ENCODE measurements around the gene KCTD5. TPM values are rescaled to one million over a fixed set of nuclear protein-coding genes. Genes with fewer than 3 reads are reported as not detected.

The KCTD5 gene
- total RNA-seq, 2 donors from 2014 or later: 29.8 to 32.6 TPM

- H3K27me3 Mint-ChIP-seq (ENCODE audit: insufficient read depth): no peaks in the 10 kb centered on the region
- H3K27ac Mint-ChIP-seq: no peak overlapping the region
- no peak overlapping the region for H3K9ac ChIP-seq (ENCODE audit: extremely low read depth, low read length, poor library complexity, severe bottlenecking)
Observed at GRCh38 chr16:2737238-2737605, 54.9 kb downstream of the KCTD5 start.

DNA sequence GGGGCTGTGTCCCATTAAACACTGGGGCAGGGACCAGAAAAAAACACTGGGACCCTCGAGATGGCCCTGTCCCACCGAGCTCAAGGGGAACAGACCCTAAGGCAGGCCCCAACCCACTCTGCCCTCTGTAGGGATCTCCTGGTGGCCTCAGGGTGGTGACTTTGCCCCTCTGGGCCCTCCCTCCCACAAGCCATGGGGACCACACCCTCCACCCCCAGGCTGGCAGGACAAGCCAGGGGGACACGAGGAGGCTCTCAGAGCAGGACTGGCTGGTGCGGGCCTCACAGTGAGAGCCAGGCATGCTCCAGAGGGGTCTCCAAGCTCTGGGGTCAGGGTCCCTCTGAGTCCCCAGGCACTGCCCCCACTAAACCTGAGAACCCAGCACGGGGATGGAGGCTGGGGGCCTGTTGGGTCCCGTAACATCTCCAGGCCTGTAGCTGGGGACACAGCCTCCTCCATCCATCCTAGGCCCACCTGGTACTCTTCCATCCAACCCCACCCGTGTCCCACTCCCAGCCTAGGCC is 55.6 kb downstream of the KCTD5 start:
- no peaks in the 10 kb centered on the region for H3K27me3 Mint-ChIP-seq (ENCODE audit: insufficient read depth)
- no peak overlapping the region for H3K27ac Mint-ChIP-seq
- Histone ChIP-seq H3K9me3 (ENCODE audit: control insufficient read depth, low read length) (no peaks in the 10 kb centered on the region), H3K36me3 (ENCODE audit: control insufficient read depth, insufficient read depth, low read length) (no peaks in the 10 kb centered on the region), H3K4me1 (ENCODE audit: control insufficient read depth, insufficient read depth, low read length) (no peaks in the 10 kb centered on the region), H3K27ac (ENCODE audit: low read depth, low read length) (no peak overlapping the region), H3K4me3 (ENCODE audit: low read length) (no peak overlapping the region), H3K9ac (ENCODE audit: extremely low read depth, low read length, poor library complexity, severe bottlenecking) (no peak overlapping the region), H3K27me3 (ENCODE audit: control insufficient read depth, insufficient read depth, low read length, poor library complexity, severe bottlenecking) (no peaks in the 10 kb centered on the region)
- H3K4me1 Mint-ChIP-seq: peaks cover 2% of the 10 kb centered on the region
- no peaks in the 10 kb centered on the region for H3K9me3 Mint-ChIP-seq
- WGBS, 2 experiments (ENCODE audit: insufficient coverage in 1 of 2, insufficient read length in 1 of 2): 68 to 73% methylated on average over 4 to 7 of the region's 7 CpGs
- H3K4me3 Mint-ChIP-seq: no peak overlapping the region
- TF ChIP-seq CTCF (conservative IDR thresholded peaks at IDR 0.05): no peak
- no peak for DNase-seq
- no peaks in the 10 kb centered on the region for H3K36me3 Mint-ChIP-seq (ENCODE audit: low read depth)

More at GRCh38 chr16:2737238-2737605, 54.9 kb downstream of the KCTD5 start:
- Histone ChIP-seq H3K9me3 (ENCODE audit: control insufficient read depth, low read length) (no peaks in the 10 kb centered on the region), H3K27ac (ENCODE audit: low read depth, low read length) (no peak overlapping the region), H3K36me3 (ENCODE audit: control insufficient read depth, insufficient read depth, low read length) (no peaks in the 10 kb centered on the region), H3K4me3 (ENCODE audit: low read length) (no peak overlapping the region), H3K4me1 (ENCODE audit: control insufficient read depth, insufficient read depth, low read length) (no peaks in the 10 kb centered on the region), H3K27me3 (ENCODE audit: control insufficient read depth, insufficient read depth, low read length, poor library complexity, severe bottlenecking) (no peaks in the 10 kb centered on the region)
- H3K36me3 Mint-ChIP-seq (ENCODE audit: low read depth): no peaks in the 10 kb centered on the region
- H3K4me3 Mint-ChIP-seq: no peak overlapping the region
- H3K4me1 Mint-ChIP-seq: peaks cover 2% of the 10 kb centered on the region
- H3K9me3 Mint-ChIP-seq: no peaks in the 10 kb centered on the region
- whole genome bisulfite sequencing, 2 experiments (ENCODE audit: insufficient coverage in 1 of 2, insufficient read length in 1 of 2): 80 to 100% methylated on average over 2 to 5 of the region's 5 CpGs
- DNase-seq: no peak
- no peak for TF ChIP-seq CTCF (conservative IDR thresholded peaks at IDR 0.05)

DNA sequence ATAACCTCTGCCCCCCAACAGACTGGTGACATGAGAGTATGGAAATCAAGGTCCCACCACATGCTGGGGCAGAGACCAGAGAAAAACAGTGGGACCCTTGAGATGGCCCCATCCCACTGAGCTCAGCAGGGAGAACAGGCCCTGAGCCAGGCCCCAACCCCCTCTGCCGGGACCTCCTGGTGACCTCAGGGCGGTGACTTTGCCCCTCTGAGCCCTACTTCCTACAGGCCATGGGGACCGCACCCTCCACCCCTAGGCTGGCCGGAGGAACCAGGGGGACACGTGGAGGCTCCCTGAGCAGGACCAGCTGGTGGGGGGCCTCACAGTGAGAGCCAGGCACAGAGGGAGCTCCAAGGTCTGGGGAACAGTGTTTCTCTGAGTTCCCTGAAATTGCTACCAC is 56.3 kb downstream of the KCTD5 start:
- H3K27me3 Mint-ChIP-seq (ENCODE audit: insufficient read depth): no peaks in the 10 kb centered on the region
- H3K27ac Mint-ChIP-seq: no peak overlapping the region
- Histone ChIP-seq H3K4me1 (ENCODE audit: control insufficient read depth, insufficient read depth, low read length) (no peaks in the 10 kb centered on the region), H3K9ac (ENCODE audit: extremely low read depth, low read length, poor library complexity, severe bottlenecking) (no peak overlapping the region), H3K27ac (ENCODE audit: low read depth, low read length) (no peak overlapping the region), H3K27me3 (ENCODE audit: control insufficient read depth, insufficient read depth, low read length, poor library complexity, severe bottlenecking) (no peaks in the 10 kb centered on the region), H3K9me3 (ENCODE audit: control insufficient read depth, low read length) (no peaks in the 10 kb centered on the region), H3K4me3 (ENCODE audit: low read length) (no peak overlapping the region), H3K36me3 (ENCODE audit: control insufficient read depth, insufficient read depth, low read length) (no peaks in the 10 kb centered on the region)
- H3K4me3 Mint-ChIP-seq: no peak overlapping the region
- H3K9me3 Mint-ChIP-seq: no peaks in the 10 kb centered on the region
- no peak for TF ChIP-seq CTCF (conservative IDR thresholded peaks at IDR 0.05)
- no peak for DNase-seq
- H3K36me3 Mint-ChIP-seq (ENCODE audit: low read depth): no peaks in the 10 kb centered on the region
- H3K4me1 Mint-ChIP-seq: peaks cover 2% of the 10 kb centered on the region
- 87 to 92% methylated on average over 4 to 5 of the region's 5 CpGs for WGBS, 2 experiments (ENCODE audit: insufficient coverage in 1 of 2, insufficient read length in 1 of 2)
